HG02588 (cell line): ENCODE measurements around the gene B4GALNT3.
"Not testable (repeated sequence)": the region's sequence is repeated elsewhere in the genome, so short reads cannot be mapped to it uniquely, and the experiment has no call there.

Experiments used
- ATAC-seq: cut with Tn5 transposase; IDR thresholded peaks from one replicate; pipeline ENCODE4 v1.9.1; 2021; ENCODE audit warnings: mild to moderate bottlenecking, moderate library complexity; ENCODE audit not compliant: unreplicated experiment

The B4GALNT3 gene

GRCh38 chr12:573232-573631 lies 113.5 kb downstream of the B4GALNT3 start:
- no peak for ATAC-seq

GRCh38 chr12:574475-575128 lies 114.9 kb downstream of the B4GALNT3 start:
- ATAC-seq, result no peak

GRCh38 chr12:575129-575502 lies 115.4 kb downstream of the B4GALNT3 start:
- no peak for ATAC-seq

- no peak for ATAC-seq
Measured at GRCh38 chr12:575948-576614, 116.3 kb downstream of the B4GALNT3 start.

GRCh38 chr12:576615-577110 lies 116.9 kb downstream of the B4GALNT3 start:
- ATAC-seq, result no peak

- ATAC-seq, result not testable (repeated sequence)
Measured at GRCh38 chr12:577994-578747, 118.4 kb downstream of the B4GALNT3 start.

GRCh38 chr12:578748-579419 lies 119.1 kb downstream of the B4GALNT3 start:
- ATAC-seq, result no peak

- ATAC-seq, result no peak
Measured at GRCh38 chr12:579420-580110, 119.8 kb downstream of the B4GALNT3 start.

GRCh38 chr12:580813-581212 lies 121.1 kb downstream of the B4GALNT3 start:
- ATAC-seq, result no peak

- no peak for ATAC-seq
Measured at GRCh38 chr12:581321-581720, 121.6 kb downstream of the B4GALNT3 start.

- ATAC-seq, result no peak
Measured at GRCh38 chr12:581746-582145, 122.0 kb downstream of the B4GALNT3 start.

GRCh38 chr12:583251-583869 lies 123.6 kb downstream of the B4GALNT3 start:
- no peak for ATAC-seq

GRCh38 chr12:585062-586061 lies 125.6 kb downstream of the B4GALNT3 start:
- no peak for ATAC-seq

- no peak for ATAC-seq
Measured at GRCh38 chr12:586318-587071, 126.8 kb downstream of the B4GALNT3 start.

GRCh38 chr12:587132-588023 lies 127.6 kb downstream of the B4GALNT3 start:
- no peak for ATAC-seq

- no peak for ATAC-seq
Measured at GRCh38 chr12:588024-588322, 128.2 kb downstream of the B4GALNT3 start.

- no peak for ATAC-seq
Measured at GRCh38 chr12:588646-589045, 128.9 kb downstream of the B4GALNT3 start.
